ENCODE results near the gene DGLUCY. TPM values are rescaled to one million over a fixed set of nuclear protein-coding genes. Genes with fewer than 3 reads are reported as not detected.
A peak's percentile ranks its signal among the peaks of the same experiment; 100 is the strongest.

DGLUCY gene
- total and polyA plus RNA-seq, 2 of the 13 experiments (the other 11 are each of a cell fraction or from before 2014, with no cell fraction given), result 14.8 to 36.3 TPM

DNA sequence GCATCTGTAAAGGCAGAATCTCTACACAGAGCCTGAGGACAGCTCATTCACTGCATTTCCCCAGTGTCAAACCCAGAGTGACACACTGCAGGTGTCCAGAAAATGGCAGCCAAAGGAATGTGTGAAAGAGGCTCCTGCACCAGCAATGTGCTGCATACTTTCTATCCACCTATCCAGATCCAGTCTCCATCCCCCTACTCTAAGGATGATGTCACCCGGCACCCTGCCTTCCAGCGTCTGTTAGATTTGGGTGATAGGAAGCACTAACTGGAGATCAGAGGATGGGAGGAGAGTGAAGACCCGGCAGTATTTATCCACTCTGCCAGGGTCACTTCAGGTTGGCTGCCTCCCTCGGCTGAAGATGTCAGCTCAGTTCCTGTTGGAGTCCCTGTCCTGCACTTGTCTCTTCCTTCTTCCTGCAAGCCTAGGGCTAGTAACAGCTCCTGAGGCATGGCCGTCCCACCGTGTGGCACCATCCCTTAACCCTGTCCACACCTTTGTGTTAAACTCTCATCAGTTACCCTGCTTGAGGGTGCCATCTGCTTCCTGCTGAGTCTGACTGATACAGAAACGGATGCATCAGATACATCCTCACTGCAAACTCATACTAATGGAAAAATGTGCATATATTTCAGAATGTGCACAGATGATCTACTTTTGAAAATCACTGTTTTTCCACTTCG is 143.6 kb downstream of the DGLUCY start (continued):
- TF ChIP-seq GABPA (IDR thresholded peaks at IDR 0.05; ENCODE audit: low read depth, low read length), result no peak
- no peak for TF ChIP-seq GABPA (CRISPR knock-in tag; IDR thresholded peaks at IDR 0.05; ENCODE audit: low read depth)
- TF ChIP-seq AGO2 (optimal IDR thresholded peaks at IDR 0.05; ENCODE audit: low read depth, low read length), result no peak

DNA sequence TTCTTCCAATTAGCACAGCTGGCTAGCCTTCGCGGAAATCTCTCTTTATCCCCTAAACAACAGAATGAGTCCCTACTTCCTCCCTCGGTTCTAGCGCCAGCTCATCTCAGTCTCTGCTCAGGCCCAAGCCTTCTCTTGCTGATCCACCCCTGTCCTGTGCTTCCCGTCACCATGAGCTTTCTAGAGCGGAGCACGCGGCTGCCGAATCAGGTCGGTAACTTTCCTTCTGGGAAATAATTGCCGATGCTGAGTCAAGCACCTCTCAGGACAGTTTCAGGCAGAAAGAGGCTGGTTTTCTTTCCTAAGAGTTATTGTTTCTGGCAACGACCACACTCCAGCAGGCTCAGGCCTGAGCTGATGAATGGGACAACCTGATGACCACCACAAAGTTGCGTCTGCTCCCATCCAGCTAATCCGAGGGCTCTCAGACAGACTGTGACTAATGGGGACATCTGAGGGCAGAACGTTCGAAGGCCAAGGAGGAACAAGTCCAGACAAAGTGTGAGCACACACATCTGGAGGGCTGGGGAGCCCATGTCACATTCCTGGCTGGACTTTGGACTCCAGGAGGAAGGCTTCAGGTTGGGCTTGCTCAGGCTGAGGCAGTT is 144.2 kb downstream of the DGLUCY start:
- H3K27ac ChIP-seq (ENCODE audit: extremely low read length, insufficient read depth, low read length), result no peak overlapping the region
- DNase-seq (ENCODE audit: low spot score) (no peak), ATAC-seq (no peak), FAIRE-seq (no peak)
- H4K20me1 ChIP-seq (ENCODE audit: insufficient read depth, low read length), result no peaks in the 10 kb centered on the region
- H3K79me2 ChIP-seq (ENCODE audit: insufficient read depth, low read length), result no peaks in the 10 kb centered on the region
- ChIA-PET CTCF (ENCODE audit: low intra/inter-chr PET ratio, low total read pairs) (no interaction called here), POLR2A (no interaction called here)
- H3K4me1 ChIP-seq (ENCODE audit: insufficient read depth, low read length), result peaks cover 13% of the 10 kb centered on the region
- intact Hi-C loops (cut with micrococcal nuclease; ENCODE audit: unreplicated experiment), result no loop called here
- no peak overlapping the region for H3K9ac ChIP-seq (ENCODE audit: insufficient read depth, low read depth, low read length)
- TF ChIP-seq ZNF329 (CRISPR knock-in tag; IDR thresholded peaks at IDR 0.05; ENCODE audit: low read depth) (peak; percentile 98), ZFP36L1 (CRISPR knock-in tag; IDR thresholded peaks at IDR 0.05) (no peak), HNF4A (CRISPR knock-in tag; IDR thresholded peaks at IDR 0.05) (peak; percentile 35)
- 56% methylated on average over 14 of the region's 16 CpGs for WGBS (ENCODE audit: low lambda C conversion rate)
- peaks cover 7 to 42% of the 10 kb centered on the region in 2 experiments for H3K27me3 ChIP-seq (ENCODE audit: control insufficient read depth in 1 of 2, insufficient read depth in 2 of 2, low read length in 2 of 2)
- no peak overlapping the region for H3K4me3 ChIP-seq (replicated peaks in 1 of 3; ENCODE audit: insufficient read depth in 1 of 3, low read depth in 2 of 3, low read length in 3 of 3)
- H3K36me3 ChIP-seq (replicated peaks in 1 of 2; ENCODE audit: control insufficient read depth in 1 of 2, insufficient read depth in 2 of 2, low read length in 2 of 2), result no peaks in the 10 kb centered on the region
- in situ Hi-C loops (cut with HindIII; ENCODE audit: extremely low pct_ligation_motif_present, low pct_unique_long_range_greater_than_20kb), result no loop called here
- no peak overlapping the region for H3K4me2 ChIP-seq (ENCODE audit: low read depth, low read length)
- H2AFZ ChIP-seq (ENCODE audit: low read length), result no peak overlapping the region
- no peaks in the 10 kb centered on the region for H3K9me3 ChIP-seq (ENCODE audit: low read length)
- BruUV-seq (replicated peaks), result no TSS peak

DNA sequence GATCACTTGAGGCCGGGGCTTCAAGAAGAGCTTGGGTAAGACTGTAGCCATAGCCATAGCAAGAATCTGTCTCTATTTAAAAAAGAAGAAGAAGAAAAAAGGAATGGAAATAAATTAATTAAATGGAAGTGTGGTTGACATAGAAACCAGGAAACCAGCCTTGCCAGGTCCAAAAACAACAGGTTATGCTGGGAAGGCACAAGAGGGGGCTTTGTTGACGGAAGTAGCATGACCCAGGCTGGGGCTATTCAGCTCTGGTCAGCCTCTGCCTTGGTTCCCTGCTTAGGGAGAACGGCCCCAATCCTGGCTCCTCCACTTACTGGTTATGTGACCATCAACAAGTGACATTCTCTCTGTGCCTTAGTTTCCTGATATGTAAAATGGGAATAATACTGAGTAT is 145.0 kb downstream of the DGLUCY start:
- peaks cover 4 to 45% of the 10 kb centered on the region in 2 experiments for H3K27me3 ChIP-seq (ENCODE audit: control insufficient read depth in 1 of 2, insufficient read depth in 2 of 2, low read length in 2 of 2)
- peaks cover 13% of the 10 kb centered on the region for H3K4me1 ChIP-seq (ENCODE audit: insufficient read depth, low read length)
- H3K4me2 ChIP-seq (ENCODE audit: low read depth, low read length), result no peak overlapping the region
- H3K9me3 ChIP-seq (ENCODE audit: low read length), result no peaks in the 10 kb centered on the region
- intact Hi-C loops (cut with micrococcal nuclease; ENCODE audit: unreplicated experiment) (no loop called here), in situ Hi-C loops (cut with HindIII; ENCODE audit: extremely low pct_ligation_motif_present, low pct_unique_long_range_greater_than_20kb) (no loop called here)
- H2AFZ ChIP-seq (ENCODE audit: low read length), result no peak overlapping the region
- no peak overlapping the region for H3K4me3 ChIP-seq (replicated peaks in 1 of 3; ENCODE audit: insufficient read depth in 1 of 3, low read depth in 2 of 3, low read length in 3 of 3)
- H3K9ac ChIP-seq (ENCODE audit: insufficient read depth, low read depth, low read length), result no peak overlapping the region
- H4K20me1 ChIP-seq (ENCODE audit: insufficient read depth, low read length), result no peaks in the 10 kb centered on the region
- 76% methylated on average over 3 of the region's 3 CpGs for WGBS (ENCODE audit: low lambda C conversion rate)
- DNase-seq (ENCODE audit: low spot score) (no peak), FAIRE-seq (no peak), ATAC-seq (no peak)
- H3K27ac ChIP-seq (ENCODE audit: extremely low read length, insufficient read depth, low read length), result no peak overlapping the region
- ChIA-PET POLR2A (no interaction called here), CTCF (ENCODE audit: low intra/inter-chr PET ratio, low total read pairs) (no interaction called here)
- H3K79me2 ChIP-seq (ENCODE audit: insufficient read depth, low read length), result no peaks in the 10 kb centered on the region
- no peaks in the 10 kb centered on the region for H3K36me3 ChIP-seq (replicated peaks in 1 of 2; ENCODE audit: control insufficient read depth in 1 of 2, insufficient read depth in 2 of 2, low read length in 2 of 2)
- BruUV-seq (replicated peaks), result no TSS peak
- TF ChIP-seq, protein P1, sequence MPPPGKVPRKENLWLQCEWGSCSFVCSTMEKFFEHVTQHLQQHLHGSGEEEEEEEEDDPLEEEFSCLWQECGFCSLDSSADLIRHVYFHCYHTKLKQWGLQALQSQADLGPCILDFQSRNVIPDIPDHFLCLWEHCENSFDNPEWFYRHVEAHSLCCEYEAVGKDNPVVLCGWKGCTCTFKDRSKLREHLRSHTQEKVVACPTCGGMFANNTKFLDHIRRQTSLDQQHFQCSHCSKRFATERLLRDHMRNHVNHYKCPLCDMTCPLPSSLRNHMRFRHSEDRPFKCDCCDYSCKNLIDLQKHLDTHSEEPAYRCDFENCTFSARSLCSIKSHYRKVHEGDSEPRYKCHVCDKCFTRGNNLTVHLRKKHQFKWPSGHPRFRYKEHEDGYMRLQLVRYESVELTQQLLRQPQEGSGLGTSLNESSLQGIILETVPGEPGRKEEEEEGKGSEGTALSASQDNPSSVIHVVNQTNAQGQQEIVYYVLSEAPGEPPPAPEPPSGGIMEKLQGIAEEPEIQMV (CRISPR knock-in tag; IDR thresholded peaks at IDR 0.05; ENCODE audit: low read depth), result no peak
- no peak for TF ChIP-seq ZNF772 (CRISPR knock-in tag; IDR thresholded peaks at IDR 0.05)
- TF ChIP-seq MIXL1 (CRISPR knock-in tag; IDR thresholded peaks at IDR 0.05), result no peak
- TF ChIP-seq ARNT2 (CRISPR knock-in tag; IDR thresholded peaks at IDR 0.05; ENCODE audit: low read depth), result no peak
- TF ChIP-seq STAG1 (CRISPR knock-in tag; IDR thresholded peaks at IDR 0.05), result no peak
- no peak for TF ChIP-seq PTBP1 (IDR thresholded peaks at IDR 0.05; ENCODE audit: low read depth, low read length, poor library complexity, severe bottlenecking)
- no peak for TF ChIP-seq ZFYVE20 (CRISPR knock-in tag; IDR thresholded peaks at IDR 0.05; ENCODE audit: borderline replicate concordance, low read depth)
- TF ChIP-seq RORA (CRISPR knock-in tag; IDR thresholded peaks at IDR 0.05), result no peak

All from HepG2 (cell line).